Dendritic cell treated with granulocyte-macrophage colony-stimulating factor and Interleukin-4, amounts not matched to agents 40 ng/mL and 50 ng/mL, for 4 days (primary cell): ENCODE measurements around the gene ZNF341.
"Not testable (repeated sequence)": the region's sequence is repeated elsewhere in the genome, so short reads cannot be mapped to it uniquely, and the experiment has no call there.

Experiments
- H3K27ac Mint-ChIP-seq: one replicate; pipeline ENCODE4 v1.8.0; 2022; ENCODE audit warnings: mild to moderate bottlenecking, mixed read lengths
- H3K27me3 Mint-ChIP-seq: one replicate; pipeline ENCODE4 v1.8.0; 2022; ENCODE audit warnings: mild to moderate bottlenecking, mixed read lengths
- H3K36me3 Mint-ChIP-seq: one replicate; pipeline ENCODE4 v1.8.0; 2022; ENCODE audit warnings: low read depth, mixed read lengths
- H3K4me1 Mint-ChIP-seq: one replicate; pipeline ENCODE4 v1.8.0; 2022; ENCODE audit warnings: low read depth, mixed read lengths
- H3K4me3 Mint-ChIP-seq: one replicate; pipeline ENCODE4 v1.8.0; 2022; ENCODE audit warnings: mild to moderate bottlenecking, moderate library complexity, mixed read lengths
- H3K9me3 Mint-ChIP-seq: one replicate; pipeline ENCODE4 v1.8.0; 2022; ENCODE audit warnings: mixed read lengths
- intact Hi-C: fragments of 100-400 bp; cut with micrococcal nuclease; formaldehyde crosslinking; loops from one replicate; pipeline ENCODE4 v1.15.0; 2022

ZNF341 gene

DNA sequence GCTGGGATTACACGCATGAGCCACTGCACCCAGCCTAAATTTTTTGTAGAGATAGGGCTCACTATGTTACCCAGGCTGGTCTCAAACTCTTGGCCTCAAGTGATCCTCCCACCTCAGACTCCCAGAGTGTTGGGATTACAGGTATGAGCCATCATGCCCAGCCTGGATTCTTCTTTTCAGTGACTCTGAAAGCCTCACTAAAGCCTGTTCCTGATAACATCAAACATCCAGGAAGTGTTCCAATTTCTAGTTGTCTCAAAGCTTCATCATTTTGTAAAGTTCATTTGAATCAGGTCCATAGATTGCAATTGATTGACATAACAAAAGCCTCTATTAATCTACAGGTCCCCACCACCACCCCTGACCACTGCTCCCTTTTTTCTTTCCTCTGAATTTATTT is 50.1 kb downstream of the ZNF341 start:
- Mint-ChIP-seq H3K4me1 (peaks cover 24% of the 10 kb centered on the region), H3K36me3 (peaks cover 35% of the 10 kb centered on the region), H3K27me3 (no peaks in the 10 kb centered on the region), H3K27ac (no peak overlapping the region), H3K4me3 (no peak overlapping the region), H3K9me3 (peaks cover 10% of the 10 kb centered on the region)
- intact Hi-C loops, result no loop called here

DNA sequence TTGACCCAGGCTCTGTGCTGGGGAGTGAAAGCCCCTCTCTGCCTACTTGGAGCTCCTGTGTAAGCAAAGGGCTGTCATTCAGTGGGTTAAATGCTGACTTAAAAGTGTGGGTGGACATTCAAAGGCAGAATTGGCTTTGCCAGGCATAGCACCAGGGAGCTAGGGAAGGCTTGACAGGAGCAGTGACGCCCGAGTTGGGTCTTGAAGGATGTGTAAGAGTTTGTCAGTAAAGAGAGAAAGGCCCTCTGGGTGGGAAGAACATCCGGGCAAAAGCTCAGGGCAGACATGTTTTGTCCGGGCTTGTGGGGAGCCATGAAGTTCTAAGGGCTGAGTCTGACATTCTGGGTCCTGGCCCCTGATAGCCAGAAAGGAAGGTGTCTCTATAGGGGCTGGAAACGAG is 51.5 kb downstream of the ZNF341 start:
- intact Hi-C loops, result no loop called here
- Mint-ChIP-seq H3K9me3 (peaks cover 10% of the 10 kb centered on the region), H3K4me3 (no peak overlapping the region), H3K4me1 (peaks cover 34% of the 10 kb centered on the region), H3K36me3 (peaks cover 41% of the 10 kb centered on the region), H3K27me3 (no peaks in the 10 kb centered on the region), H3K27ac (no peak overlapping the region)

DNA sequence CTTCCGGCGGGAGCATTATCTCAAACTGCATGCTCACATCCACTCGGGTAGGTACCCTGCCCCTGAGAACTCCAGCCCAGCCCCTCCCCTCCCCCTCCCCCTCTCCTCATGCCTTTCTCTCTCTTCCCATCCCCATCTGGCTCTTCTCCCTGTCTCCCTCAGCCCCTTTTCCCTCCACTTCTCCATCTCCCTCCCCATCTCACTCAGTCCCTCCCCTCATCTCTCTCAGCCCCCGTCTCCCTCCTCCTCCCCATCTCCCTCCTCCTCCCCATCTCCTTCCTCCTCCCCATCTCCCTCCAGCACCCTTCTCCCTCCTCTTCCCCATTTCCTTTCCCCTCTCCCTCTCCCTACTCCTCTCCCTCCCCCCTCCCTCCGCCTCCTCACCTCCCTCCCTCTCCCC is 52.0 kb downstream of the ZNF341 start:
- no peak overlapping the region for H3K27ac Mint-ChIP-seq
- H3K27me3 Mint-ChIP-seq, result no peaks in the 10 kb centered on the region
- H3K9me3 Mint-ChIP-seq, result peaks cover 5% of the 10 kb centered on the region
- H3K4me1 Mint-ChIP-seq, result peaks cover 32% of the 10 kb centered on the region
- no peak overlapping the region for H3K4me3 Mint-ChIP-seq
- intact Hi-C loops, result no loop called here
- peaks cover 42% of the 10 kb centered on the region for H3K36me3 Mint-ChIP-seq

DNA sequence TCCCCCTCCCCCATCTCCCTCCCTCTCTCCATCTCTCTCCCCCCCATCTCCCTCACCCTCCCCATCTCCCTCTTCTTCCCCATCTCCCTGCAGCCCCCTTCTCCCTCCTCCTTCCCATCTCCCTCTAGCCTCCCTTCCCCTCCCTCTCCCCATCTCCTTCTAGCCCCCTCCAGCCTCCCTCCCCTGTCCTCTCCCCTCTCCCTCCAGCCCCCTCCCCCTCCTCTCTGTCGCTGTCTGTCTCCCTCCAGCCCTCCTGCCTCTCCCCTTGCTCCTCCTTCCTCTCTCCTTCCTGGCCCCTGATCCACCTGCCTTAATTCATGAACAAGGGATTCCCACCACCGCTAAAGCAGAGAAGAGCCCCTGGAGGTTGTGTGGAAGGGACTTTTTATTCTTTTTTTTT is 52.4 kb downstream of the ZNF341 start:
- H3K9me3 Mint-ChIP-seq, result peaks cover 1% of the 10 kb centered on the region
- no peak overlapping the region for H3K4me3 Mint-ChIP-seq
- H3K27ac Mint-ChIP-seq, result no peak overlapping the region
- H3K36me3 Mint-ChIP-seq, result peaks cover 41% of the 10 kb centered on the region
- peaks cover 32% of the 10 kb centered on the region for H3K4me1 Mint-ChIP-seq
- no peaks in the 10 kb centered on the region for H3K27me3 Mint-ChIP-seq
- intact Hi-C loops, result no loop called here

DNA sequence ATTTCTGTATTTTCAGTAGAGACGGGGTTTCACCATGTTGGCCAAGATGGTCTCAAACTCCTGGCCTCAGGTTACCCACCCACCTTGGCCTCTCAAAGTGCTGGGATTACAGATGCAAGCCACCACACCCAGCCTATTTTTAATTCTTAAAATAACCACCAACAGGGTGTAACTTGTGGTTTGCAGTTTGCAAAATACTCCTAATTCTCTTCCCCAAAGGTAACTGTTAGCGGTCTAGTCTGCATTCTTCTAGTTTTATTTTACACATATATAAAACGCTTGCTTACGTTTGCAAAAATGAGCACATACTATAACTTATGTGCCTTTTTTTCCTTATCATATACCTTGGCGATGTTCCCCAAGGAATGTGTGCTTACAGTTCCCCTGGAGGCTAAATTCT is 53.7 kb downstream of the ZNF341 start:
- peaks cover 30% of the 10 kb centered on the region for H3K4me1 Mint-ChIP-seq
- intact Hi-C loops, result no loop called here
- no peaks in the 10 kb centered on the region for H3K9me3 Mint-ChIP-seq
- no peak overlapping the region for H3K4me3 Mint-ChIP-seq
- H3K27ac Mint-ChIP-seq, result no peak overlapping the region
- peaks cover 44% of the 10 kb centered on the region for H3K36me3 Mint-ChIP-seq
- no peaks in the 10 kb centered on the region for H3K27me3 Mint-ChIP-seq

DNA sequence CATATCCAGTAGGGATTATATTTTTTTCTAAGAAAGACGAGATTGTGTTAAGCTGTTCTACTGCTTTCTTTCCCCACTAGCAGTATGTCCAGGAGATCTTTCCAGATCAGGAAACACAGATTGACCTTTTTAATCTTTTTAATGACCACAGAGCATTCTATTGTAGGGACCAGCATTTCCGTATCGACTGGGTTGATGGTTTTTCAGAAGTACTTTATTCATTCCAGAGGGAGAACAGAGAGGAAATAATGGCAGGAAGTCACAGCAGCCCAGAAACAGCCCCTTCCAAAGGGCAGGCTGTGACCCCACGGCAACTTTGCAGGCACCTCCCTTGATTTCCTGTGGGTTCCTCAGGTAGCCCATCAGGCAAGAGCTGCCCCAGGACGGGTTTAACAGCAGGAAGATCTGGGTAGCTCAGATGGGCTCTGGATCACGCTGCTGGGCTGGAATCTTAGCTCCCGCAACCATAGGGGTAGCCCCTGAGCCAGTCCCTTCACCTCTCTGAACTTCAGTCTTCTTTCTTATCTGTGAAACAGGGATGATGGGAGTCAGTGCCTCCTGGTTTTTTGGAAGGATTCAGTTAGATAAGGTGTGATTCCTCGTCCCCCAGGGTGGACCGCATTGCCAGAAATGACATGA is 55.6 kb downstream of the ZNF341 start:
- Mint-ChIP-seq H3K27ac (peak overlapping the region; percentile 55), H3K9me3 (no peaks in the 10 kb centered on the region), H3K36me3 (peaks cover 43% of the 10 kb centered on the region), H3K27me3 (no peaks in the 10 kb centered on the region), H3K4me1 (peaks cover 30% of the 10 kb centered on the region), H3K4me3 (no peak overlapping the region)
- intact Hi-C loops, result no loop called here

DNA sequence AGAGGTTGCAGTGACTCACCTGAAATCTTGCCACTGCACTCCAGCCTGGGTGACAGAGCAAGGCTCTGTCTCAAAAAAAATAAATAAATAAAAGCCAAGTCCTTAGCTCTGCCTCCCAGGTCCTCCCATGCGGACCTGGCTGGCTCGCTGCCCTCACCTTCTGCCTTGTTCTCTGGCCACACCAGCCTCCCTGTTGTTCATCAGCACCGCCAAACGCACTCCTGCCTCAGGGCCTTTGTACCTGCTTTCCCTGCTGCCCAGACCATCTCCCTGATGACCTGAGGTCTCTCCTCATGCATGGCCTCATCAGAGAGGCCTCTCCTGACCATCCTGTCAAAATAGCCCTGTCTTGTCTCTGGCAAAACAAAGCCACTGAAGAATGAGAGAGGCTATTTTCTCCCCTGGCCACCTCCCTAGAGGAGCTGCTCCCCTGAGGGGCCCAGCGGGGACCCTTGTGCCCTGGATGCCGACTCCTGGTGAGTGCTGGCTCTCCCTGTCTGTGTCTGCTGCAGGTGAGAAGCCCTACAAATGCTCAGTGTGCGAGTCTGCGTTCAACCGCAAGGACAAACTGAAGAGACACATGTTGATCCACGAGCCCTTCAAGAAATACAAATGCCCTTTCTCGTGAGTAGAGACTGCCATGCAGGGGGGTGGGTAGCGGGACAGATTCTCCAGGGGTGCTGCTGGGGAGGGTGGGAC is 56.7 kb downstream of the ZNF341 start:
- H3K9me3 Mint-ChIP-seq, result no peaks in the 10 kb centered on the region
- H3K36me3 Mint-ChIP-seq, result peaks cover 41% of the 10 kb centered on the region
- H3K27me3 Mint-ChIP-seq, result no peaks in the 10 kb centered on the region
- peaks cover 30% of the 10 kb centered on the region for H3K4me1 Mint-ChIP-seq
- intact Hi-C loops, result no loop called here
- H3K4me3 Mint-ChIP-seq, result no peak overlapping the region
- no peak overlapping the region for H3K27ac Mint-ChIP-seq

DNA sequence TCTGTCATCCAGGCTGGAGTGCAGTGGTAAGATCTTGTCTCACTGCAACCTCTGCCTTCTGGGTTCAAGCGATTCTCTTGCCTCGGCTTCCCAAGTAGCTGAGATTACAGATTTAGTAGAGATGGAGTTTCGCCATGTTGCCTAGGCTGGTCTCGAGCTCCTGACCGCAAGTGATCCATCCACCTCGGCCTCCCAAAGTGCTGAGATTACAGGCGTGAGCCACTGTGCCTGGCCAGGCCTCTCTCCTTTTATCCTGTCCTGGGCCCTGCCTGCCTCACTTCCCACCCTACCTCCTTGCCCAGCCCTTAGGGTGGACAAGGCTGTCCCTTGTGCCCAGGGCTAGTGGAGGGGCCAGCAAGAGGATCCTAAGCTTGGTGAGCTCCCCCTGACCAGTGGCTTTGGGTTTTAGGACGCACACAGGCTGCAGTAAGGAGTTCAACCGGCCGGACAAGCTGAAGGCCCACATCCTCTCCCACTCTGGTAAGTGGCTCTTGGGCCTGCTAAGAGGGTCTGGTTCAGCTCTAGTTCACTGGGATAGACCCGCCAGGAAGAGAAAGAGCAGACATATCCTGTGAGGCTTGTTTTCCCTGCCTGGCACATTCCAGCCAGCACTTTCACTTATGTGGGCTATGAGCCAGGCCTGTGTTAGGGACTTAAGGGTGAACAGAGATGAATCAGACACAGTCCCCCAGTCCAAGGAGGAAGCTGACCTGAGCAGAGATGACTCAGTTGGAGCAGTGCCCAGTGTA is 57.5 kb downstream of the ZNF341 start:
- no peaks in the 10 kb centered on the region for H3K9me3 Mint-ChIP-seq
- peaks cover 41% of the 10 kb centered on the region for H3K36me3 Mint-ChIP-seq
- intact Hi-C loops, result no loop called here
- H3K27me3 Mint-ChIP-seq, result no peaks in the 10 kb centered on the region
- peaks cover 30% of the 10 kb centered on the region for H3K4me1 Mint-ChIP-seq
- H3K4me3 Mint-ChIP-seq, result no peak overlapping the region
- no peak overlapping the region for H3K27ac Mint-ChIP-seq

DNA sequence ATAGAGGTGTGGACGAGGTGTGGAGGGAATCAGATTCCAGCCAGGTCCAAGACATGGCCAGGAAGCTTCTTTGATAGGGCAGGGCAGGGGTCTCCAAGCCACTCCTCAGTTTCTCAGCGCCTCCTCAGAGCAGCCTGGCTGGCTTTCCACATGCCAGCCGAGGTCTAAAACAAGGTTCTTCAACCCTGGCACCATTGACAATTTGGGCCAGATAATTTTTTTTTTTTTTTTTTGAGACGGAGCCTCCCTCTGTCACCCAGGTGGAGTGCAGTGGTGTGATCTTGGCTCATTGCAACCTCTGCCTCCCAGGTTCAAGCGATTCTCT is 58.0 kb downstream of the ZNF341 start:
- Mint-ChIP-seq H3K4me3 (no peak overlapping the region), H3K27ac (no peak overlapping the region), H3K4me1 (peaks cover 30% of the 10 kb centered on the region), H3K27me3 (no peaks in the 10 kb centered on the region), H3K36me3 (peaks cover 41% of the 10 kb centered on the region), H3K9me3 (no peaks in the 10 kb centered on the region)
- intact Hi-C loops, result loop anchor here (10.0 kb wide), 2 partner anchors 55 to 285 kb away; no protein-coding TSS in a partner anchor

DNA sequence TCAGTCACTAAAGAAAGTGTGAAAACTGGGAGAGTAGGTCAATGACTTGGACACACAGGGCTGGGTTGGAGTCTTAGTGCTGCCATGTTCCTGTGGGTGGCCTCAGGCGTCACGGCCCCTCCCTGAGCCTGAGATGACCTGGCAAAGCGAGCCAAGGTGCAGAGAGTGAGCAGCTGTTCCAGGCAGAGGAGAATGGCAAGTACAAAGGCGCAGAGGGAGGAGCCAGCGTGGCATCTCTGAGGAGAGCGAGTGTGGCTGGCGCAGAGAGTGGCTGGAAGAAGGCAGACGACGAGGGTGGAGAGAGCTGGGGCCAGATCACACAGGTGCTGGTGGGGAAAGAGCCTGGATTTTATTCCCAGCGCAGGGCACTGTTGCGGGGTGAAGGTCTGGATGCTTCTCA is 58.8 kb downstream of the ZNF341 start:
- Mint-ChIP-seq H3K9me3 (no peaks in the 10 kb centered on the region), H3K4me1 (peaks cover 29% of the 10 kb centered on the region), H3K27ac (no peak overlapping the region), H3K27me3 (no peaks in the 10 kb centered on the region), H3K36me3 (peaks cover 41% of the 10 kb centered on the region), H3K4me3 (no peak overlapping the region)
- intact Hi-C loops, result loop anchor here (10.0 kb wide), 2 partner anchors 54 to 284 kb away; no protein-coding TSS in a partner anchor

DNA sequence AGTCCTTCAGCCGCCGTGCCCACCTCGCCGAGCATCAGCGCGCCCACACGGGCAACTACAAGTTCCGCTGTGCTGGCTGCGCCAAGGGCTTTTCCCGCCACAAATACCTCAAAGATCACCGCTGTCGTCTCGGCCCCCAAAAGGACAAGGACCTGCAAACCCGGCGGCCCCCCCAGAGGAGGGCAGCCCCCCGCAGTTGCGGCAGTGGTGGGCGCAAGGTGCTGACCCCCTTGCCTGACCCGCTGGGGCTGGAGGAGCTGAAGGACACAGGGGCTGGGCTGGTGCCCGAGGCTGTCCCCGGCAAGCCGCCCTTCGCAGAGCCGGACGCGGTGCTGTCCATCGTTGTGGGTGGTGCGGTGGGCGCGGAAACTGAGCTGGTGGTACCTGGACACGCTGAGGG is 59.2 kb downstream of the ZNF341 start:
- no peak overlapping the region for H3K27ac Mint-ChIP-seq
- H3K27me3 Mint-ChIP-seq, result no peaks in the 10 kb centered on the region
- no peak overlapping the region for H3K4me3 Mint-ChIP-seq
- H3K4me1 Mint-ChIP-seq, result peaks cover 24% of the 10 kb centered on the region
- peaks cover 41% of the 10 kb centered on the region for H3K36me3 Mint-ChIP-seq
- intact Hi-C loops, result loop anchor here (10.0 kb wide), 2 partner anchors 54 to 284 kb away; no protein-coding TSS in a partner anchor
- no peaks in the 10 kb centered on the region for H3K9me3 Mint-ChIP-seq

DNA sequence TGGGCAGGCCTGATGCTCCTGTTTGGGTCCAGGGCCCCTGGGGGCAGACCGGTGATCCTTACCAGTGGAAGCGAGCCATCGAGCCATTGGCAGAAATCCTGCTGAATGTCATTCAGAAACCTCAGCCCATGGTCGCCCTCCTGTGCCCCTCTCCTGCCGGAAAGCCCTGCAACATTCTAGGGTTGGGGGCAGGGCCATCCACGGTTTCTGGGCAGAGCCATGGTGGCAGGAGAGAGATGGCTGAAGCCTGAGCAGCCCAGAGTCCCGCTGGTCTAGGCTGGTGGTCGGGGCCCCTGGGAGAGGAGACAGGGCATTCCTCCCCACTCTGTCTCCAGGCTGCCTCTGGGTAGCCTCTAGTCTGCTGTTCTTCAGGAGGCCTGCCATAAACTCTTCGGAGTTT is 59.7 kb downstream of the ZNF341 start:
- intact Hi-C loops, result loop anchor here (10.0 kb wide), 2 partner anchors 53 to 283 kb away; no protein-coding TSS in a partner anchor
- H3K27ac Mint-ChIP-seq, result no peak overlapping the region
- H3K4me3 Mint-ChIP-seq, result no peak overlapping the region
- H3K27me3 Mint-ChIP-seq, result no peaks in the 10 kb centered on the region
- H3K36me3 Mint-ChIP-seq, result peaks cover 41% of the 10 kb centered on the region
- H3K9me3 Mint-ChIP-seq, result no peaks in the 10 kb centered on the region
- peaks cover 21% of the 10 kb centered on the region for H3K4me1 Mint-ChIP-seq

DNA sequence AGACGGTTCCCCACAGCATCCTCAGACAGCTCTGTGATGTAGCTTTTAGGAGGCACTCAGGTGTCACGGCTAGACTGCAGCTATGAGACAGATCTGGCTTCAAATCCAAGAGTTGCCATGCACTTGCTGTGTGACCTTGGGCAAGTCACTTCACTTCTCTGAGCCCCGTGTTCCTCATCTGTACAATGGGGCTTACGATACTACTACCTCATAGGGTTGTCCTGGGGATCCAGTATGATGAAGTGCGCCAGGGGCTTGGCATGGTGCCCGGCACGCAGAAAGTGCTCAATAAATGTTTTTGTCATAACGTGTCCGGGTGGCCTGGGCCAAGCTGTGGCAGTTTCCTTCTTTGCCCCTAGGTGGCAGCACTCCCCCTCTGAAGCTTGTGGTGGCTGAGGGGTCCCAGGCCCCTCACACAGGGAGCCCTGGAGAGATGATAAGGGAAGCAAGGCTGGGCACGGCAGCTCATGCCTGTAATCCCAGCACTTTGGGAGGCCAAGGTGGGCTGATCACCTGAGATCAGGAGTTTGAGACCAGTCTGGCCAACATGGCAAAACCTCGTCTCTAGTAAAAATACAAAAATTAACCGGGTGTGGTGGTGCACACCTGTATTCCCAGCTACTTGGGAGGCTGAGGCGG is 60.3 kb downstream of the ZNF341 start:
- no peak overlapping the region for H3K4me3 Mint-ChIP-seq
- H3K27me3 Mint-ChIP-seq, result no peaks in the 10 kb centered on the region
- H3K4me1 Mint-ChIP-seq, result peaks cover 17% of the 10 kb centered on the region
- H3K36me3 Mint-ChIP-seq, result peaks cover 41% of the 10 kb centered on the region
- intact Hi-C loops, result loop anchor here (10.0 kb wide), 2 partner anchors 53 to 283 kb away; no protein-coding TSS in a partner anchor
- no peak overlapping the region for H3K27ac Mint-ChIP-seq
- H3K9me3 Mint-ChIP-seq, result no peaks in the 10 kb centered on the region

DNA sequence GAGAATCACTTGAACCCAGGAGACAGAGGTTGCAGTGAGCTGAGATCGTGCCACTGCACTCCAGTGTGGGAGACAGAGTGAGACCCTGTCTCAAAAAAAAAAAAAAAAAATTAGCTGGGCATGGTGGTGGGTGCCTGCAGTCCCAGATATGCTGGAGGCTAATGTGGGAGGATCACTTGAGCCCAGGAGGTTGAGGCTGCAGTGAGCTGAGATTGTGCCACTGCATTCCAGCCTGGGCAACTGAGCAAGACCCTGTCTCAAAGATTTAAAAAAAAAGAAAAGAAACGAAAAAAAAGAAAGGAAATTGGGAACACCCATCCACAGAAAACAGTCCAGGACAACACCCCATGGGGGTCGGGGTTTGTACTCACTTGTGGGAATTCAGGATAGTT is 60.8 kb downstream of the ZNF341 start:
- peaks cover 41% of the 10 kb centered on the region for H3K36me3 Mint-ChIP-seq
- not testable (repeated sequence) for H3K27me3 Mint-ChIP-seq, H3K9me3 Mint-ChIP-seq, H3K4me3 Mint-ChIP-seq, H3K27ac Mint-ChIP-seq
- intact Hi-C loops, result loop anchor here (10.0 kb wide), 2 partner anchors 52 to 282 kb away; no protein-coding TSS in a partner anchor
- H3K4me1 Mint-ChIP-seq, result peaks cover 12% of the 10 kb centered on the region
